HK-2 (cell line): Measurements from ENCODE around the gene TSSK6.
A peak's percentile ranks its signal among the peaks of the same experiment; 100 is the strongest.

Experiments used
- DNase-seq: peaks from one replicate; pipeline ENCODE4 v3.0.0-alpha.2; 2018; ENCODE audit not compliant: unreplicated experiment

TSSK6 gene

GRCh38 chr19:19514881-19515641 is at the start of gene TSSK6:
Gene TSSK6 (minus strand): TSS chr19:19515548. CDS start chr19:19515427, 121 bp downstream.
- DNase-seq: no peak

- DNase-seq: no peak
Observed at GRCh38 chr19:19563348-19563848, 48.0 kb upstream of the TSSK6 start.

- DNase-seq: no peak
Observed at GRCh38 chr19:19562665-19563347, 47.5 kb upstream of the TSSK6 start.

- DNase-seq: no peak
Observed at GRCh38 chr19:19561946-19562664, 46.8 kb upstream of the TSSK6 start.

- no peak for DNase-seq
Observed at GRCh38 chr19:19559931-19560330, 44.6 kb upstream of the TSSK6 start.

GRCh38 chr19:19558636-19559035 is 43.3 kb upstream of the TSSK6 start:
- no peak for DNase-seq

- DNase-seq: no peak
Observed at GRCh38 chr19:19558055-19558454, 42.7 kb upstream of the TSSK6 start.

GRCh38 chr19:19554074-19555023 is 39.0 kb upstream of the TSSK6 start:
- peak; percentile 63 for DNase-seq

- no peak for DNase-seq
Observed at GRCh38 chr19:19553670-19554069, 38.3 kb upstream of the TSSK6 start.

- no peak for DNase-seq
Observed at GRCh38 chr19:19552798-19553197, 37.5 kb upstream of the TSSK6 start.

GRCh38 chr19:19551853-19552192 is 36.5 kb upstream of the TSSK6 start:
- no peak for DNase-seq

- DNase-seq: no peak
Observed at GRCh38 chr19:19550972-19551852, 35.9 kb upstream of the TSSK6 start.

- DNase-seq: peak; percentile 56
Observed at GRCh38 chr19:19550485-19550929, 35.2 kb upstream of the TSSK6 start.

- DNase-seq: no peak
Observed at GRCh38 chr19:19549804-19550464, 34.6 kb upstream of the TSSK6 start.

- no peak for DNase-seq
Observed at GRCh38 chr19:19548915-19549759, 33.8 kb upstream of the TSSK6 start.

GRCh38 chr19:19547674-19548336 is 32.5 kb upstream of the TSSK6 start:
- no peak for DNase-seq

GRCh38 chr19:19546751-19547162 is 31.4 kb upstream of the TSSK6 start:
- no peak for DNase-seq

GRCh38 chr19:19545707-19546106 is 30.4 kb upstream of the TSSK6 start:
- no peak for DNase-seq
